Renal pelvis (tissue), 4 donors: ENCODE measurements around the gene HIRIP3. TPM values are rescaled to one million over a fixed set of nuclear protein-coding genes. Genes with fewer than 3 reads are reported as not detected.

Experiments
- DNase-seq: peaks from one replicate; pipeline ENCODE4 v3.0.0-alpha.2; 2013
- polyA plus RNA-seq, 3 donors: library from polyadenylated mRNA; unstranded; fragments of 120-200 nt; gene quantifications; one replicate each; pipeline ENCODE4 v1.2.1, GENCODE V29; 2013; ENCODE audit not compliant: insufficient read length in 3 of 3

The HIRIP3 gene
- polyA plus RNA-seq, 3 donors, result 19.9 to 22.2 (median 20.7) TPM

DNA sequence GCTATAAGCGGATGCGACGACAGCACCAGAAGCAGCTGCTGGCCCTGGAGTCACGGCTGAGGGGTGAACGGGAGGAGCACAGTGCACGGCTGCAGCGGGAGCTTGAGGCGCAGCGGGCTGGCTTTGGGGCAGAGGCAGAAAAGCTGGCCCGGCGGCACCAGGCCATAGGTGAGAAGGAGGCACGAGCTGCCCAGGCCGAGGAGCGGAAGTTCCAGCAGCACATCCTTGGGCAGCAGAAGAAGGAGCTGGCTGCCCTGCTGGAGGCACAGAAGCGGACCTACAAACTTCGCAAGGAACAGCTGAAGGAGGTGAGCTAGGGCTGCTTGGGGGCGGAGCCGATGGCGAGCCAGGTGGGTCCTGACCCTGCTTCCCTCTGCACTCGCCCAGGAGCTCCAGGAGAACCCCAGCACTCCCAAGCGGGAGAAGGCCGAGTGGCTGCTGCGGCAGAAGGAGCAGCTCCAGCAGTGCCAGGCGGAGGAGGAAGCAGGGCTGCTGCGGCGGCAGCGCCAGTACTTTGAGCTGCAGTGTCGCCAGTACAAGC lies 10.1 kb downstream of the HIRIP3 start:
- no peak for DNase-seq

DNA sequence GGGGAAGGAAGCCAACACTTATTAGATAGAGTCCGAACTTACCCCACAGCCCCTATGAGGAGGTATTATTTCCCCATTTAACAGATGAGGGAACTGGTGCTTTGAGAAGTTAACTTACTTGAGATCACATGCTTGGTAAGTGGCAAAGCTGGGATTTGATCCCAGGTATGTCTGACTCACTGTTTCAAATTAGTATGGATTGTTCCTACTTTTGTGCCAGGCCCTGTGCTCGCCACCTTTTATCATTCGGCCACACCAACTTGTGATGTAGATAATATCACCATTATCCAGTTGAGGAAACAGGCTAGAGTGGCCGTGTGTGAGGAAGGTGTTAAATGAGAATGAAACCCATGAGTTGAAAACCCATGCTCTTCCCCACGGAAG lies 10.7 kb downstream of the HIRIP3 start:
- DNase-seq, result no peak

- no peak for DNase-seq
Observed at GRCh38 chr16:29984137-29984763, 11.2 kb downstream of the HIRIP3 start.

DNA sequence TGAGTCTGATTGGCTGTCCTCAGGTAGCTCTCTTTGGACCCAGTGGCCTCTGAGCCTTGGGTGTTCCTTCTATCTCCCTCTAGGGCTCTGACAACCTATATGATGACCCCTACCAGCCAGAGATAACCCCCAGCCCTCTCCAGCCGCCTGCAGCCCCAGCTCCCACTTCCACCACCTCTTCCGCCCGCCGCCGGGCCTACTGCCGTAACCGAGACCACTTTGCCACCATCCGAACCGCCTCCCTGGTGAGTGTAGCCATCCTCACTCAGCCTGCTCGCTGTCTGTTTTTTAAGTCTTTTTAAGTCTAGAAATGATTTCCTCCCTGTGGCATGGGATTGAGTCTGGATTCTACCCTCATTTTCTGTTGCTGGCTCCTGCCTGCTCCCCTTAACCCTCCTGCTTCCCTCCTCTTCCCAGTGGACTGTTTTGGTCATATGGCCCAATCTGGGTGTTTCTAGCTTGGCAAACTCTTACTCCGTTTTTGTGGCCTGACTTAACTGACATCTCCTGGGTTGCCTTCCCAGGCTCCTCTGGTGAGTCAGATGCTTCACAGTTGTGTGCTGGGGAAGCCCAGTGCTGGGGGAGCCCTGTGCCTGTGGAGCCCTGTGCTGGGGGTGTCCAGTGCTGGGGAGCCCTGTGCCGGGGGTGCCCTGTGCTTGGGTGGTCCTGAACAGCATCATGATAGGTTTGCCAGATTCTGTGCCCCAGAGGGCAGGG lies 11.8 kb downstream of the HIRIP3 start:
- no peak for DNase-seq

DNA sequence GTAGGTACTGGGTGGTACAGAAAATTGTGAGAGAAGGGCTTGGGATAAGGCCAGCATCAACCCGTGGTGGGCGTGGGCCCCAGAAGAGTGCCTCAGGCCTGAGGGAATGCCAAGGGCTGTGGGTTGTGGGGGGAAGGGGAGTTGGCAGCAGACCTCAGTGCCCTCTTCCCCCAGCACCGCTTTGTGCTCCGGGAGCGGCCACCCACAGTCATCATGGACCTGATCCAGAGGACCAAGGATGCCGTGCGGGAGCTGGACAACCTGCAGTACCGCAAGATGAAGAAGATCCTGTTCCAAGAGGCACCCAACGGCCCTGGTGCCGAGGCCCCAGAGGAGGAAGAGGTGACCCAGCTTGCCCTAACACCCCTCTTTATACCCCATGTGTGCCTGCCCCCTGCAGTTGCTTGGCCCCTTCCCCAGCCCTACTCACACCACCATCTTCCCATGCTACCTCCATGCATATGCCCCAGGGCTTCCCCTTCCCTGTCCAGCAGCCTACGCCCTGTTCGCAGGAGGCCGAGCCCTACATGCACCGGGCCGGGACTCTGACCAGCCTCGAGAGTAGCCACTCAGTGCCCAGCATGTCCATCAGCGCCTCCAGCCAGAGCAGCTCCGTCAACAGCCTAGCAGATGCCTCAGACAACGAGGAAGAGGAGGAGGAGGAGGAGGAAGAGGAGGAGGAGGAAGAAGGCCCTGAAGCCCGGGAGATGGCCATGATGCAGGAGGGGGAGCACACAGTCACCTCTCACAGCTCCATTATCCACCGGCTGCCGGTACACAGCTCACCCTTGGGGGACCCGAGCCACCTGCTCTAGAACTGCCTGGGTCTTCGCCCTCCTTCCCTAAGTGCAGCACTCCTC lies 12.6 kb downstream of the HIRIP3 start:
- no peak for DNase-seq

DNA sequence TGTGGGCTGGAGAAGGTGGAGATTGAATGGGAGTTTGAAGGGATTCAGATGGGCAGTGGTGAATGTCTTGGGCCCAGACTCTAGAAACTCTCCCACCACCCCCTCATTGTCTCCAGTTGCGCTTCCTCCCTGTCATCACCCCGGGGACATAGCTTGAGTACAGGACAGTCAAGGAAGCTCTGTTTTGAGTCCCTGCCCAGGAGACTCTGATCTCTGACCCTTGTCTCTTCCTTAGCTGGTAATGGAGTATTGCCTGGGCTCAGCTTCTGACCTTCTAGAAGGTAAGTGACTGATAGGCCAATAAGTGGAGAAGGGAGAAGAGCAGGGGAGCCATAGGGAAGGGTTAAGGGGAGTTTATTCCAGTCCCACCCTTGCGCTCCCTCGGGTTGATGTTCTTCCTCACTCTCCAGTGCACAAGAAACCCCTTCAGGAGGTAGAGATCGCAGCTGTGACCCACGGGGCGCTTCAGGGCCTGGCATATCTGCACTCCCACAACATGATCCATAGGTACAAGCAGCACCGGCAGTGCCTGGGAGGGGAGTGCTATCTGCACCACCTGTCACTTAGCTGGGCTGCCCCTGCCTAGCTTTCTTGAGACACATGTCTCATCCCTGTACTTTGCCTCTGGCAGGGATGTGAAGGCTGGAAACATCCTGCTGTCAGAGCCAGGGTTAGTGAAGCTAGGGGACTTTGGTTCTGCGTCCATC lies 16.7 kb downstream of the HIRIP3 start:
- no peak for DNase-seq

DNA sequence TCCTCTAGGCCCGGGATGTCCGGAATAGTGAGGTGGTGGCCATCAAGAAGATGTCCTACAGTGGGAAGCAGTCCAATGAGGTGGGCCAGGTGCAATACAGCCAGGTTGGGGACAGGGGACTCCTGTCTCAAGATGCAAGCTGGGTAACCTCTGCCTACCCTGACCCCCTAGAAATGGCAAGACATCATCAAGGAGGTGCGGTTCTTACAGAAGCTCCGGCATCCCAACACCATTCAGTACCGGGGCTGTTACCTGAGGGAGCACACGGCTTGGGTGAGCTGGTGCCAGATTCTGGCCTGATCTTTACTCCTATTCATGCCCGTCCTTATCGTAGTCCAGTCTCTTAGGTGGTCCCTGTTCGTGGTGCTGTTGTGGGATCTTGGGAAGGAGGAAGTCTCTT lies 17.3 kb downstream of the HIRIP3 start:
- DNase-seq, result no peak

- DNase-seq, result no peak
Observed at GRCh38 chr16:29977063-29977825, 18.2 kb downstream of the HIRIP3 start.

DNA sequence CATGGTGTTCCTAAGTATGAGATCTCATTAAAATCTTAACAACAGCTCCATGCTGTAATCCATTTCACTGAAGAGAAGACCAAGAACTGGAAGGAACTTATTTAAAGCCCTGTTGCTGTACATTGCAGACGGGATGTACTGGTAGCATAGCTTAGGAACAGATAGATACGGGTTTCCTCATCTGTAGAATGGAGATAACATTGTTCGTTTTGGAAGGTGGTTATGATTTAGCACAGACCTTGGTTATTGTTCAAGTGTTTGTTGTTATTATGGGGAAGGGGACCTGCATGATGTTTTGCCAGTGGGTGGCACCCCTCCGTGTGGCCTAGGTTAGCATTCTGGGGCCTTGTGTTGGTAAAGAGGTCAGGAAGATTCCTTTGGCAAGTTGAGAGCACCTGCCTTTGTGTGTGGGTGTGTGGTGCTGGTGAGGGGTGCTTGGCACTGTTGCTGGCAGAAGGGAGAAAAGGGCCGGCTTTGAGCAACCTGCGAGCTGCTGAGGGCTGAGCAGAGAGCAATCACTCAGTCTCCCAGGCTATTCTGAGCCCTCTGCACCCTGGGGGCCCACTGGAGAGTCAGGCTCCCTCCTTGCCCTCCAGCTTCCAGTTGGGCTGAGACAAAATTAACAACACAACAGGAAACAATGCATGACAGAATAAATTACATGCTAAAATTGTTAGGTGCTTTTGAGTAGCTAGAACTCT lies 19.5 kb downstream of the HIRIP3 start:
- no peak for DNase-seq

- no peak for DNase-seq
Observed at GRCh38 chr16:29975134-29975538, 20.3 kb downstream of the HIRIP3 start.

DNA sequence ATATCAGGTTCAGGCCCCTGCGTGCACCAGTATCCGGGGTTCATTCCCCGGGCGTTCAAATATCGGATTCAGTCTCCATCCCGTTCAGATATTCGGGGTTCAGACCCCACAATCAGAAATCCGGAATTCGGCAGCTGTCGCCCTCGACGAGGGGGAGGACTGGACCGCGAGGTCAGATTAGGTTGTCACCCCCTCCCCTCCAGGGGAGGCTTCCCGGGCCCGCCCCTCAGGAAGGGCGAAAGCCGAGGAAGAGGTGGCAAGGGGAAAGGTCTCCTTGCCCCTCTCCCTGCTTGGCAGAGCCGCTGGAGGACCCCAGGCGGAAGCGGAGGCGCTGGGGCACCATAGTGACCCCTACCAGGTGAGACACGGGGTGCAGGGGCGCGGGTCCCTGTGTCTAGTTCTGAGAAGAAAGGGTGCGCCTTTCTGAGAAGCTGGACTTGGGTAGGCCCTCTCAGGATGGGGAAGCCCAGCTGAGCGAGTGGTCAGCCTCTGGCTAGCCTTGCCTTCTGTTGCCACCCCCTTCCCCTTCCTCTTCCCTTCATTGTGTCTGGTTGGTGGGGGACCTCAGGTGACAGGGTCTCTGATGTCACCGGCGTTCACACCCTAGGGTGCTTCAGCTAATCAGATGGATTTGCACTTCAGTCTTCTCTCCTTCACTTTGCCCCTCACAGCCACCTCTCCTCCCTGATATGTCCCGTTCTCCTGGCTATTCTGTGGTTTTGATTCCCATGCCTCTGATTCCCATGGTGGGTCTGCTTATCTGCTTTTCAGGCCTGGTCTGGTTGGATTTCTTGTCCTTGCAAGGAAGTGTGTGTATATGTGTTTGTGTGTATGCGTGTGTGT lies 20.9 kb downstream of the HIRIP3 start:
- DNase-seq, result no peak

DNA sequence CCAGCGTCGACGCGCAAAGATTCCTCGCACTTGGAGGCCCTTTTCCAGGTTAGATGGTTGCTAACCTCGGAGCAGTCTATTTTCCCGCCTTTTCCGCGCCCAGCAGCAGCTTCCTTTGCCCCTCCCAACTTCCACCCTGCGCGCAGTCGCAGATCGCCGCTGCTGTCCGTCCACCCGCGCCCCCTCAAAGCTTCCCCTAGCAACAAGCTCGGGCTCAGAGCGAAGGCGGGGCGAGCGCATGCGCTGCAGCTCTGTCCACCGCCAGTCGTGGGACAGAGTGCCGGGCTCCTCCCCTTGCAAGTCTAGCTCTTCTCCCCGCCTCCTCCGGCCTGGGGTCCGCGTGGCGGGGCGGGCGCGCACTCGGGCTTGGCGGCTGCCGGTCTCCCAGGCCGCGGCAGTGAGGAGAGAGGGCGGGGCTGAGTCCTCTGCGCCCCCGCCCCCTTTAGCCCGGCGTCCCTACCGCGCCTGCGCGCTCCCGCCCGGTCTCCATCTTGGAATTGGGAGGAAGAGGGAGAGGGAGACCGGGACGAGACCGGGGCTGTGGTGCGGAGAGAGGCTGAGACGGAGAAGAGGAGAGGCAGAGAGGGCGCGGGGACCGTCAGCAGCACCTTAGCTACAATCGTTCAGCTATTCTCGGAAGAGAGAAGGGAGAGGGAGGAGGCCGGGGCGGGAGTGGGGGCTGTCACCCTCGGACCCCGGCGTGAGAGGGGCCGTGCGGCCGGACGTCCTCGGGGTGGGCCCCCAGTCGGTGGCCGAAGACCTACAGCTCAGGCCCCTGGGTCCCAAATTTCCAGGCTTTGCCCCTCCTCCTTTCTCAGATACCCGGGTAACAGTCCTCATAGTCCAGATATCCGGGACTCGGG lies 21.8 kb downstream of the HIRIP3 start, which contains the start of gene TAOK2:
TAOK2 (plus strand) TSS at position 485 of the 863 bp plus-strand sequence. CDS start 3,905 bp downstream, outside the sequence.
- peak; percentile 99 for DNase-seq

GRCh38 chr16:29972992-29973383 lies 22.4 kb downstream of the HIRIP3 start:
- DNase-seq, result no peak

GRCh38 chr16:29972500-29972899 lies 22.9 kb downstream of the HIRIP3 start:
- DNase-seq, result no peak

DNA sequence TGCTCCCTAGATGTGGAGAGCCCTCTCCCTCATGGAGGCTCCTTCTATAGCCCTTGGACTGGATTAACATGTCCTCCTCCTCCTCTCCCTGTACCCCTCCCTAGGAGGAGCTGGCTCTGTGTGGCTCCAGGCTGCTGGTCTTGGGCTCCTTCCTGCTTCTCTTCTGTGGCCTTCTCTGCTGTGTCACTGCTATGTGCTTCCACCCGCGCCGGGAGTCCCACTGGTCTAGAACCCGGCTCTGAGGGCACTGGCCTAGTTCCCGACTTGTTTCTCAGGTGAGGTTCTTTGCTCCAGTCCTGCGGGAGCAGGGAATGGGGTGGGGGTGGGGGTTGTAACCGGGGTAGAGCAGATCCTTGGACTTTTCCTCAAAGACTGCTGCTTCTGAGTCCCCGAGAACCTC lies 24.1 kb downstream of the HIRIP3 start:
- DNase-seq, result no peak

DNA sequence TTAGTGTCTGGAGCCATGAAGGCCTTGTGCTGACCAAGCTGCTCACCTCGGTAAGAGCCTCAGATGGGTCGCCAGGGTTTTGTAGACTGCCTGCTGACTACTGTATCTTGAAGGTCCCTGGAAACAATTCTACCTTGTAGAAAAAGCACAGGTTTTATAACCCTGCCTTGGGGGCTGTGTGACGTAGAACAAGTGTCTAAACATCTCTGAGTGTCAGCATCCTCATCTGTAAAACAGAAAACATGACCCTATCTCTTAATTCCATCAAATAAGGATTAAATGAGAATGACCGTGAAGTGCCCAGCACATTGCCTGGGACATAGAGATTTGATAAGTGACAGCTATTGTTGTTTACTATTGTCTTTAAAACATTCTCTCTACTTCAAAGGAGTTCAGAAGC lies 27.2 kb downstream of the HIRIP3 start:
- DNase-seq, result no peak

DNA sequence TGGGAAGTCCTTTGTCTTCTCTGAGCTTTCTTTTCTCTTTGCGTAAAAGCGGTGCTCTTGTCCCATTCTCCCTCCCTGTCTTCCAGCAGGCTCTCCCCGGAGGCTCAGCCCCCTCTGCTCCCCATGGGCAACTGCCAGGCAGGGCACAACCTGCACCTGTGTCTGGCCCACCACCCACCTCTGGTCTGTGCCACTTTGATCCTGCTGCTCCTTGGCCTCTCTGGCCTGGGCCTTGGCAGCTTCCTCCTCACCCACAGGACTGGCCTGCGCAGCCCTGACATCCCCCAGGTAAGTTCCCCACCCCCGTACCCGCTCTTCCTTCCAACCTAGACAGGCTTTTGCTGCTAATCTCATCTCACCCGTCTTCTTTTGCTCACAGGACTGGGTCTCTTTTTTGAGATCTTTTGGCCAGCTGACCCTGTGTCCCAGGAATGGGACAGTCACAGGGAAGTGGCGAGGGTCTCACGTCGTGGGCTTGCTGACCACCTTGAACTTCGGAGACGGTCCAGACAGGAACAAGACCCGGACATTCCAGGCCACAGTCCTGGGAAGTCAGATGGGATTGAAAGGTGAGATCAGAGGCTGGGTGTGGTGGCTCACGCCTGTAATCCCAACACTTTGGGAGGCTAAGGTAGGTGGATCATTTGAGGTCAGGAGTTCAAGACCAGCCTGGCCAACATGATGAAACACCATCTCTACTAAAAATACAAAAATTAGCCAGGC lies 32.2 kb downstream of the HIRIP3 start:
- DNase-seq, result no peak
